ENCODE data around the gene GALNTL6.
"Not testable (repeated sequence)": the region's sequence is repeated elsewhere in the genome, so short reads cannot be mapped to it uniquely, and the experiment has no call there.

The GALNTL6 gene

DNA sequence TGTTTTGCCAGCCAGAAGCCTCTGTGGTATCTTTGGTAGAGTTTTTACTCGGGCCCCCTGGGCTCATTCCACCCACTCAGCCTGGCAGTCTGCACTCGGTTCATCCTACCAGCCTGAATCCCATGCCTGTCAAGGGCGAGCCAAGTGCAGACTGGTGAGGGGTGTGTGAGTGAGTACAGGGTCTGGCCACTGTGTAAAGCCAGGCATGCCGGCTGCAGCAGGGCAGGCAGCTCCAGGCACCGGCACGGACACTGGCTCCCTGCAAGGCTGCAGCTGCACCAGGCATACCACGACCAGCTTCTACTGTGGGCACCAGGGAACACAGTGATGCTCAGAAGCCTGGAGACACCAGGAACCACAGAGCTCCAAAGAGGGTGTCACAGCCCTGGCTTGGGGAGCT, 1161.4 kb downstream of the GALNTL6 start:
- DNase-seq = no peak

DNA sequence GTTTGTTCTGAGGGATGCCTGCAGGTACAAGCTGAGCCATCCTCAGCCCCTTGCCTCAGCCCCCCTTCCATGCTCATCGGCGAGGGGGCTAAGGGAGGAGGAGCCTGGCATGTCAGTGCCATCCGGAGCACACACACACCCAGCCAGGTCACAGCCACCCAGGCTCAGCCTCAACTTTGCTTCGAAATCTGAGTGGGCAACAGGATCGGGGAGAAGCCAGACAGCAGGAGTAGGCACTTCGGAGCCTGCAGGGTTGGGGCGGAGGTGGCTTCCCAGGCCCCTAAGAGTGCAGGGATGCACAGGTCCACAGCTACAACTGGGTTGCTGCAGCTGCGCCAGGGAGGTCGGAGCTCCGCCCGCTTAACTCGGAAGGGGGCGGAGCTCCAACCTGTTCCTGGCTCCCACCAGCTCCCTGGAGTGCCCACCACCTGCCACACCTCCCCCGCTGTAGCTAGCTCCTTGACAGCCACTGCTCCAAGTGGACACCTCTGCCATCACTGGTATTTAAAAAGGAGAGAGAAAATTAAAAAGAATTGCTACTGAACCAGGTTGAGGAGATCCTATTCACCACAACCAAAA, 1162.5 kb downstream of the GALNTL6 start:
- DNase-seq = no peak

DNA sequence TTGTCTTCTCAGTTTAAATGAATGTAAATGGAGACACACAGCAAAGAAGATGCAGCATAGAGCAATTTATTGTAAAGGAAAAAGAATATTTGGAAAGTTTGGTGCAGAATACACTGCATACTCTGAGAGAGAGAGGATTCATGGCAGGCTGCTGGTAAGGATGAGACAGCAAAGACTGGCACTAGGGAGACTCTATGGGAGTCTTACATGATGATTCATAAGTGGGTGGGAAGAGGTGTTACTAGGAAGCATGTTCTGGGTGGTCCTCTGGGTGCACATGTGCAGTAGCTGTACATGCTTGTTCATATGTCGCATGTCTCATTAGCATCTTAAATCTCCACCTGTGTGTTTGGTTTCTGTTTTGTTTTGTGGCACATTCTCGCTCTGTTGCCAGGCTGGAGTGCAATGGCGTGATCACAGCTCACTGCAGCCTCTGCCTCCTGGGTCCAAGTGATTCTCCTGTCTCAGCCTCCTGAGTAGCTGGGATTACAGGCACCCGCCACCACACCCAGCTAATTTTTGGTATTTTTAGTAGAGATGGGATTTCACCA, 1164.4 kb downstream of the GALNTL6 start:
- not testable (repeated sequence) for DNase-seq

DNA sequence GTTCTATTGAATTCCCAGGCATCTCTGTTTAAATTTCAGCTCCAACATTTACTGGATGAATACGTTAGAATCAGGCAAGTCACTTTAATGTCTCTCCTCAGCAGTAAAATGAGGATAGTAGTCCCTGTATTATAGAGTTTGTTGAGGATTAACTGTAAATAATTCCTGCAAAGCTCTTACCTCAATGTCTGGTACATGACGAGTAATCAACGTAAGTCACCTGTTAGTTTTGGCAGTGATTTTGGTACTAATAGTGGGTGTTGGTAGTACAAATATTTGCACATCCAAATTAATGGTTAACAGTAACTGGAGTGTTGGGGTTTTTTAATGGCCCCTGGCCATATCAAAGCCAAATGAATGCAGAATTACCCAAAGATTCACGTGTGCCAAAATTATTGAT, 1165.6 kb downstream of the GALNTL6 start:
- no peak for DNase-seq

DNA sequence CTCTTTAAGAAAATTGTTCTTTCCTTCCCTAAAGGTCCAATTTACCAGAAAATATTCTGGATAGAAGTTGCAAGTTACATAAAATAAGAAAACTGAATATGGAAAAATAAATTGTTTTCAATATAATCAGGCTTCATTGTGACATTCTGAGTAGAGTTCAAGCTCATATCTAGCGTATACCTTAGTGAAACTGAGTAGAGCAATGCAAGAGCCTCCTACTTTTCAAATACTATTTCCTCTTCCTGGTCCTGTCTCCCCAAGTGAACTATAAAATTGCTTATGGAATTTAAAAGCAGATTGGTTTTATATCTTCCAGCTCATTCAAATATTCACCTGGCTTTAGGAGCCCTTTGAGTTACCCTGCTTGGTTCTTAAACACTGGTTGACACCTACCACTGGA, 1166.1 kb downstream of the GALNTL6 start:
- DNase-seq = no peak

DNA sequence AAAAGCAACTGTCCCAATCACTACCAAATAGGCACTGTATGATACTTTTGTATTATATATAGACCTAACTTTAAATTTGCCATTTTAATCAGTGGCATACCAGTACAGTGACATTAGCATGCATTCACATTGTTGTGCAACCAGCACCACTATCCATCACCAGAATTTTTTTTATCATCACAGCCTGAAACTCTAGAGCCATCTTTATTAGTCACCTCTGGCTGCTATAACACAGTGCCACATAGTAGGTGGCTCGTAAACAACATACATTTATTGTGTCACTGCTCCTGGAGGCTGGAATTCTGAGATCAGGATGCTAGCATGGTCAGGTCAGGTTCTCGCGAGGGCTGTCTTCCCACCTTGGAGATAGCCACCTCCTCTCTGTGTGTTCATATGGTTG, 1167.0 kb downstream of the GALNTL6 start:
- no peak for DNase-seq

DNA sequence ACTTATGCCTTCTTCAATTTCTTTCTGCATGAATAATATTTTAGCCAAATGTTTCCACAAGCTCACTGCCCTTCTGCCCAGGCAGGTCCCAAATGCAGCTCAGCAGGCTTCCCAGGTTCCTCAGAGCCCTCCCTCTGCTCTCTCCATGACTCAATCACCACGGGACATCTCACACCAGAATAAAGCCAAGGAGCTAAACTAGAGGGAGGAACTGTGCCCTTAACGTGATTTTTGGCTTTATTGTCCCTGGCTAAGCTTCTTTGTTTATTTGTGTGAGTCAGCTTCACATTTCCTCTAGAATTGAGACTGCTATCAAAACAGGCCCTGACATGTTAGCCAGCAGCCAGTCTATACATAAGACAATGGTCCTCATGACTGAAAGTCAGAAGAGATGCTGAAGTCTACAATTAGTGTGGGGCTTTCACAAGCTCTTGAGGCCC, 1169.0 kb downstream of the GALNTL6 start:
- no peak for DNase-seq

DNA sequence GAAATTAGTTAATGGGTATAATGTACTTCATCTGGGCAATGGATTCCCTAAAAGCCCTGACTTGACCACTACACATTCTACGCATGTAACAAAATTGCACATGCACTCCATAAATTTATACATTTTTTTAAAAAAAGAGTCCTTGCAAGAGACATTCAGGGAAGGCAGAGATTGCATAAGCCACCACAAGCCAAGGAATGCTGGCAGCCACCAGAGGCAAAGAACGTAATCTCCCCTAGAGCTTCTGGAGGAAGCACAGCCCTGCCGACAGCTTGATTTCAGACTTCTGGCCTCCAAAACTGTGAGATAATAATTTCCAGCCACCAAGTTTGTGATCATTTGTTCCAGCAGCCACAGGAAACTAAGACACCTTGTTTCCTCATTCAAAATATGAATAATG, 1169.8 kb downstream of the GALNTL6 start:
- no peak for DNase-seq

DNA sequence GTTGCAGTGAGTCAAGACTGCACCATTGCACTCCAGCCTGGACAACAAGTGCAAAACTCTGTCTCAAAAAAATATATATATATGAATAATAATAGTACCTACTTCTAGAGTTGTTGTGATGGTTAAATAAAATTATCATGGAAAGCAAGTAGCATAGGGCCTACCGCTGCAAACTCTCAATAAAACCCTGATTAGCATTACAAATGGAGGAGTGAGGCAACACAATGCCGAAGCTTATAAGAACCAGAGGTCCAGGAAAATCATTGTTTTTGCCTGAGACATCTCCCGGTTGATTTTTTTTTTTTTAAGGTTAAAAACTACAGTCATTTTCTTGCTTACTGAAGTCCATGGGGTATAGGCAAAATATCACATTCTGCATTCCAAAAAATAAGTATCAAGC, 1170.4 kb downstream of the GALNTL6 start:
- no peak for DNase-seq

DNA sequence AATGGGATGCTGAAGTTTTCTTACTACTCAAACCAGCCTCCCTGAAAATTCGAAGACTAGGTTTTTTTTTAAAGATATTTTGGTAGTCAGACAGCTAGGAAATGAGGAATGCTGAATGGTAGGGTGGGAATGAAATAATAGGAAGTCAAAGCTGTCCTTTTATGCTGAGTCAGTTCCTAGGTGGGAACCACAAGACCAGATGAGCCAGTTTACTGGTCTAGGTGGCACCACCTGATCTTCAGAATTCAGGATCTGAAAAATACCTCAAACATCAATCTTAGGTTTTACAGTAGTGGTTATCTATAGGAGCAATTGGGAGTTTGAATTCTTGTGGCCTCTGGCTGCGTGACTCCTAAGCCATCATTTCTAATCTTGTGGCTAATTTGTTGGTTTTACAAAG, 1172.3 kb downstream of the GALNTL6 start:
- no peak for DNase-seq

DNA sequence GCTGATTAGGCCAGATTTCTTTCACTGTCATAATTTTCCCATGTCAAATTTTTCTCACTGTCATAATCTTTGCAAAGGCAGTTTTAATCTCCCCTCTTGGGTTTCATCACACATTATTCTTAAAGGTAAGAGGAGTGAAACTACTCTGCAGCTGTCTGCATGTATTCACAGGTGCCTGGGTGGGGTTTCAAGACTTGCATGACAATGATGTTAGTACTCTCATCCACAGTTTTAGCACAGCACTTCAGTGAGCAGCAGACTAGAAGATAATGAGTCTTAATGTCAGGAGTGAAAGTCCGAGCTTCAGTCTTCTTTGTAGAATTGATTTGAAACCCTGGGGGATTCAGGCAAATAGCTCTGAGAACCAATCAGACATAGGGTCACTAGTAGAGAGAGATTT, 1172.9 kb downstream of the GALNTL6 start:
- DNase-seq = no peak

DNA sequence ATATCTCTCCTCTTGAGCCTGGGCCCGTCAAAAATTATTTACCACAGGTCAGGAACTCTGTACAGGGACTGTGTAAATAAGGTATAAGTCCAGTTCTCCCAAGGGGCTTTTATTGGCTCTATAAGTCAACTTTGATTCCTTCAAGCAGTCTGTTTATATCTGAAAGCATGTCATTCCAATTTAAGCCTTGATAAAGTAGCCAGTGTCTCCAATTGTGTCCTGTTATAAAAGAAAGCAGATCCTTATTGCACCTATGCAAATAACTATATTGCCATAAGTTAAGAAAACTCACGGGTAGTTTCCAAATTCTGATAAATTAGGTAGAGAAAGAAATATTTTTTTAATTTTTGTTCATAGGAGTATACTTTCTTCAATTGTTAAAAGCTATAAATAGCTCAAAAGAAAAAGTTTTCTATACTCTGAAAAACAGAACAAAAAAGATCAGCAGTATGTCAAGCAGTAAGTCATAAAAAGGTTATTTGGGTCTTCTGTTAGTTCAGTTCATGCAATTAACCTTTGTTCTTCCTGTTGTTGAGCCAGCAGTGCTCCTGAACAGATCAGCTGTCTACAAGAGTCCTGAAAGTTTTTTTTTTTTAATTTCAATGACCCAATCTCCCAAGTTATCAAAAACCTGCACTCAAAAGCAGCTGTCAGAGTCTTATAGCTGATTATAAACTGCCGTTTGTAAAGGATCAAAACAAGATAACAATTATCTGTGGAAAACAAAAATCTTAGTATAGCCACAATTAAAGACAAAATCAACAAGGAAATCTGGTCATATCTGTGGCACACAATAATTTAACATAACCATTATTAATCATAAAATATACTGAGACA, 1177.0 kb downstream of the GALNTL6 start:
- DNase-seq = no peak

DNA sequence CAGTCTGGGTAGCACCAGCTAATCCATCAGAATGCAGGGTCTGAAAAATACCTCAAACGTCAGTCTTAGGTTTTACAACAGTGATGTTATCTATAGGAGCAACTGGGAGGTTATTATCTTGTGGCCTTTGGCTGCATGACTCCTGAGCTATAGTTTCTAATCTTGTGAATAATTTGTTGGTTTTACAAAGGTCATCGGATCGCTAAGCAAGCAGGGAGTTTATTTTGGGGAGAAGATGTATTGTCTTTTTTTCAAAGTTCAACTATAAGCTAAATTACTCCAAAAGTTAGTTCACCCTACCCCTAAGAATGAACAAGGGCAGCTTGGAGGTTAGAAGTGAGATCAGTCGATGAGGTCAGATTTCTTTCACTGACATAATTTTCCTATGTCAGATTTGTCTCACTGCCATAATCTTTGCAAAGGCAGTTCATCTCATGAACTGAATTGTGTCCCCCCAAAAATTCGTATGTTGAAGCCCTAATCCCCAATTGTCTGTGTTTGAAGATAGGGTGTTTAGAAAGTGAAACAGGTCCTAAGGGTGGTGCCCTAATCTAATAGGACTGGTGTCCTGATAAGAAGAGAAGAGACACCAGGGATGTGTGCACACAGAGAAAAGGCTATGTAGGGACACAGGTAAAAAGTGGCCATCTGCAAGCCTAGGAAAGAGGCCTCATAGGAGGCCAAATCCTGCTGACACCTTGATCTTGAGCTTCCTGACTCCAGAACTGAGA, 1179.6 kb downstream of the GALNTL6 start:
- no peak for DNase-seq

DNA sequence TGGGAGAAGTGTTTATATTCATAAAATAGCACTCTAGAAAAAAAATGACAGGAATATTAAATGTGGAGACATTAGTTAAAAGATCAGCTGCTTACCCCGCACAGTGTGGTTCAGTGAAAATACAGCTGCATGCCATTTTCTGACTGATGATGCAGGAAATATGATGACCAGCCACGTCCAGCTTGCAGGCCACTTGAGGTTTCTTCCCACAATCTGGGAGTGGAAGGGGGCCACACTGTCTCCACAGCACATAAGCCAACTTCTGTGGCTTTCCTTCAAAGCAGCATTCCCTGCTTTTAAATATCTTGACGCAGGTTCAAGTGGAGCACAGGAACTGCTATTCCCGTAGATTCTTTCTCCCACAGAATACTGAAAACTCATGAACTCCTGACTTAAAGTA, 1182.0 kb downstream of the GALNTL6 start:
- DNase-seq = no peak

DNA sequence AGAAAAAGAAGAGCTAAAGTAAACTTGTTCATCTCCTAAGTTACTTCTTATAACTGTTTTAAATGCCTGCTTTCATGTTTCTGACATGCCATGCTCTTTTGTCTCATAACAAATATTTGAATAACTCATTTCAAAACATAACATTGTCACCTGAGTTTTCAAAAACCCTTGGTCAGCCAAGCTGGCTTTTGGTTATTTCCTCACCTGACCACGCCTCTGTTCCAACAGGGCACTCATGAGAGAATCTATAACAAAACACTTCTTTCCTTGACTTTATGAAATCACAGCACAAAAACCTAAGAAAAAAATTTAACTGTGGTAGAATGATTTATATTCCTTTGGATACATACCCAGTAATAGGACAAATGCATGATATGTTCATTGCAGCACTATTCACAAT, 1182.5 kb downstream of the GALNTL6 start:
- no peak for DNase-seq

DNA sequence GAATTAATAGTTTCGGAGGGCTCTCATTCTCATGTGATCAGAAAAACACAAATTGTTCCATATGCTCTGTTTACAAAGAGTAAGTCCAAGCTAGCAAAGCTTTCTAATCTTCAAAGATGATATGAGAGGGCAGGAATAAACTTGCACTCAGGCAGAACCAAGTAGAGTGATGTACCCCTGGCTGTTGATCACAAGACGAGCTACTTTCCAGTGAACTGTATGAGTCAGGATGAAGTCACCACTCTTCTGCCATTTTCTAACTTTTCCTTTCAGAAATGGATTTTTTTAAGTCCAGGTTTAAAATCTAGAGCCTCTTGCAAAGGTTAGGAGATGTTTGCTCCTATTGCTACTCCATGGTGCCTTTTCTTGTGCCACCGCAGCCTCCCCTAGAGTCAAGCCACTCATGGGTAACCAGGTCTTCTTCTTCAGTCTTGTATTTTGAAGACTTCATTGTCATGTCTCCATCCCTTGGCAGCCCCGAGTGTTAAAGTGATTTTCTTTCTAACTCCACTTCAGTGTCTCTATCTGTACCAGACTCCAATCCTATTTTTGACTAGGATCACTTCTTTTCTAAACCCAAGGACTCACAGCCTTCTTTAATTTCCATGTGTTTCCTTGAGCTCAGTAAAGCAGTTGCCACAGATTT, 1183.5 kb downstream of the GALNTL6 start:
- DNase-seq = no peak

DNA sequence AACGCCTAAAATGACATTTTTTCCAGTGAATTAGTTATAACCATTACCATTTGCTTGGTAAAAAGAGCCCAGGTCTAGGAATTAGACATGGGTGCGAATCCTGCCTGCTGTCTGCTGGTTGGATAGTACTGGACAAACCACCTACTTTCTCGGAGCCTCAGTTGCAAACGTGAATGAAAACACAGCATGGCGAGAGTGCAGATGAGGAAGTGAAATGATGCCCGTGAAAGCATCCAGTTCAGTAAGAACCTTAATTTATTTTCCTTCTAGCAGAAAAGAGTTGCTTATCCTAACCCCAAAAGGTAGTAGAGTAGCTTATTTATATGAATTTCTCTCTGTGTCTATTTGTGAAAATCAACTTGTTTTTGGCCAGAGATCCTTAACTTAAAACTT, 1184.0 kb downstream of the GALNTL6 start:
- DNase-seq = no peak

DNA sequence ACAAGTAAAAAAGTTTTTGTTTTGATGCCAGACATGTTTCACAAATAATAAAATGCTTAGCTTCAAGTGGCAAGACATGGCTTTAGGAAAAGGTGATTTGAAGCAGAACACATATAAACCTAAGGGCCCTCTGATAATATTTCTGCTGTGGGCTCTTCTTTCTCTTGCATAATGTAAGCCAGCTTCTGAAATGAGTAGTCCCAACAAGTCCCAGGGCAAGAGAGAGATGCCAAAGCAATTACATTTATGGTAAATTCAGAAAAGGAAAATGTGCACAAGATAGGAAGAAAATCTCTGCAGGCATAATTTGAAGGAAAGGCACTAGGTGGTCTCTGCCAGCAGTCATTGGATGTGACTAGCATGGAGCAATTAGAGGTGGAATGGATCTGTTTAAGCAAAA, 1184.7 kb downstream of the GALNTL6 start:
- DNase-seq = no peak

DNA sequence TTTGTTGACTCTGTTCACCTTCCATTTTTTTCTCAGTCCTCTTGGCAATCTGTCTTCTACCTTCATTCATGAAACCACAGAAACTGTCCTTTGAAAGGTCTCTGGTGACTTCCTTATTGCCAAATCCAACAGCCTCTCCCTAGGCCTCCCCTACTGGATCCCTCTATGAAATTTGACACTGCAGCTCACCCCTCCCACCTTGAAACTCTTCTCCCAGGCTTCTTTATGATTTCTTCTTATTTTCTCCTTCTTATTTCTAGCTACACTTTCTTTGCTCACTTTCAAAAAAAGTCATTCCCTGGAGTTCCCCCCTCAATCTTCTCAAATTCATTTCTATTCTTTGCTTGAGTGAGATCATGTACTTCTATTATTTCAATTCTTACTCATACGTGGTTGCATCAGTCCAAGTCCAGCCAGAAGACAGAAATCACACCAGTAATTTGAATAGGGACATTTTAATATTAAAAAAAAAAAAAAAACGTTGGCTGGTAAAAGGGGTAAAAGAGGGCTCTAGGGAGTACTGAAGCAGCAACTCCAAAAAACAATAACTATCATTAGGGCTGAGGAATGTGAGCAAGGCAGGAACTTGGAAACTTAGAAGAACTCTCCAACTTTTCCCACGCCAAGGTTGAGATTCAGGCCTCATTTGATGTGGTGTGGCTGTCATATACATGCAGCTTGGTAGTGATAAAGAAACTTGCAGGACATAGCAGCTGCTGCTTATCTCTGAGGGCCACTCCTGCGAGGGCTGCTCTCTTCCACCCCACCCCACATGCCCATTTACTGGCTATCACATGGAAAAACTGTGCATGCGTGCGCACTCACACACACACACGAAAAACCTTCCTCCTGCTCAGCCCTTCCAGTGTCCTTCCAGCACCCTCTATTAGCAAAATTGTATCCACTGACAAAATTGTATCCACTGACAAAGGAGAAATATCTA, 1185.6 kb downstream of the GALNTL6 start:
- DNase-seq = no peak

DNA sequence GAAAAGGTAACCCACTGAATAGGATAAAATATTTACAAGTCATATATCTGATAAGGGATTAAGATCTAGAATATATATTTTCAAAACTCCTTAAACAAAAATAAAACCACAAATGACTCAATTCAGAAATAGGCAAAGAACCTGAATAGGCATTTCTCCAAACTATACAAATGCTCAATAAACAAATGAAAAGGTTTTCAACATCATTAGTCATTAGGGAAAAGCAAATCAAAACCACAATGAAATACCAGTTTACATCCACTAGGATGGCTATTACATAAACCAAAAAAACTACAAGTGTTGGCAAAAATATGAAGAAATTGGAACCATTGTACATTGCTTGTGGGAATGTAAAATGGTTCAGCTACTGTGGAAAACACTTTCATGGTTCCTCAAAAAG, 1188.4 kb downstream of the GALNTL6 start:
- no peak for DNase-seq

DNA sequence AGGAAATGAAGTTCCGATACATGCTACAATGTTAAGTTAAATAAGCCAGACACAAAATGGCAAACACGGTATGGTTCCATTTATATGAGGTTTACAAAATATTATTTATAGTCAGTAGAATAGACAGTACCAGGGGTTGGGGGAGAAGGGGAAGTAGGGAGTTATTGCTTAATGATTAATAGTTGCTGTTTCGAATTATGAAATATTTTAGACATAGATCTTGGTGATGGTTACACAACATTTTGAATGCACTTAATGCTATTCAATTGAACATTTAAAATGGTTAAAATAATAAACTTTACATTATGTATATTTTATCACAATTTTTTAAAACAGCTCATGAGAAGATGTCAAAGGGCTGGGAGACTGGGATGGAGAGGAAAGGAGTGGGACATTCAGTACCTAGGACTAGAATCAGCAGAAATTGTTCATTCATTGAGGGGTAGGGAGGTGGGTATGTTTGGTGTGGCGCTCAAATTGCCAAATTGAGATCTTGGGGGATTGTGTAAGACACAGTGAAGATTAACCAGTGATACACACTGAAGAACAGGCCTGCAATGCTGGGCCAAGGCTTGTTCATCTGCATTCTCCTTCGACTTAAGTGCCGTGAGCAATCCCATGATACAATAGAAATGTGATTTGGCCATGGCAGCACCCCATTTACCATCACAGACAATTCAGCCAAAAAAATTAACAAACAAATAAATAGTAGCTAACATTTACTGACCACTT, 1189.8 kb downstream of the GALNTL6 start:
- DNase-seq = no peak

Data from activated CD4-positive, alpha-beta T cell treated with anti-CD3 and anti-CD28 coated beads, Interleukin-2, amount 50 U/mL, for 16 hours (primary cell).